T-helper 1 cell treated with Interleukin-12 subunit alpha and Interleukin-12 subunit beta and Interleukin-4 antibody, amounts not matched to agents 30 μg/mL and 1 μg/mL, for 36 hours (primary cell): ENCODE results near the gene IL23A.
"Not testable (repeated sequence)": the region's sequence is repeated elsewhere in the genome, so short reads cannot be mapped to it uniquely, and the experiment has no call there.

Source experiments
- H3K27ac Mint-ChIP-seq: one replicate; pipeline ENCODE4 v1.8.0; 2021; ENCODE audit warnings: mild to moderate bottlenecking, mixed read lengths
- H3K27me3 Mint-ChIP-seq: one replicate; pipeline ENCODE4 v1.8.0; 2021; ENCODE audit warnings: low read depth, mixed read lengths
- H3K36me3 Mint-ChIP-seq: one replicate; pipeline ENCODE4 v1.8.0; 2021; ENCODE audit warnings: low read depth, mixed read lengths
- H3K4me1 Mint-ChIP-seq: one replicate; pipeline ENCODE4 v1.8.0; 2021; ENCODE audit warnings: low read depth, mixed read lengths
- H3K4me3 Mint-ChIP-seq: one replicate; pipeline ENCODE4 v1.8.0; 2021; ENCODE audit warnings: mild to moderate bottlenecking, moderate library complexity, mixed read lengths
- H3K9me3 Mint-ChIP-seq: one replicate; pipeline ENCODE4 v1.8.0; 2021; ENCODE audit warnings: mixed read lengths

IL23A gene

DNA sequence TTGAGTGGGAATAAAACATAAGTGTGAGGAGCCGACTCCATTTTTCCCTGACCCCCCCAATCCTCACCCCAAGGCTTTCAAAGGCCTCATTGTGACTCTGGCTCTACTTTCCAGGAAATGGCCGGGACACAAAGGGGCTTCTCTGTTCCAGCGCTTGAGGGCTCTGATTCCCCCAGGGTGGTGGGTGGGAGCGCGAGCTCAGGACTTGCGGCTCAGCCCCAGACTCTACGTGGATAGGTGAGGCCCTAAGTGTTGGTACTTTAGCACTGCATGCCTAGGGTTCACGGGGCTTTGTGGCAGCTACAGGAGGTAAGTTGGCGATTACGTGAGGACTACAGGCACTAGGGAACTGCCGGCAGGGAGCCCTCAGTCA, 23.4 kb upstream of the IL23A start:
- Mint-ChIP-seq H3K36me3 (peaks cover 15% of the 10 kb centered on the region), H3K9me3 (no peaks in the 10 kb centered on the region), H3K4me1 (peaks cover 18% of the 10 kb centered on the region), H3K27ac (peak overlapping the region; percentile 96), H3K4me3 (peak overlapping the region; percentile 93), H3K27me3 (no peaks in the 10 kb centered on the region)

DNA sequence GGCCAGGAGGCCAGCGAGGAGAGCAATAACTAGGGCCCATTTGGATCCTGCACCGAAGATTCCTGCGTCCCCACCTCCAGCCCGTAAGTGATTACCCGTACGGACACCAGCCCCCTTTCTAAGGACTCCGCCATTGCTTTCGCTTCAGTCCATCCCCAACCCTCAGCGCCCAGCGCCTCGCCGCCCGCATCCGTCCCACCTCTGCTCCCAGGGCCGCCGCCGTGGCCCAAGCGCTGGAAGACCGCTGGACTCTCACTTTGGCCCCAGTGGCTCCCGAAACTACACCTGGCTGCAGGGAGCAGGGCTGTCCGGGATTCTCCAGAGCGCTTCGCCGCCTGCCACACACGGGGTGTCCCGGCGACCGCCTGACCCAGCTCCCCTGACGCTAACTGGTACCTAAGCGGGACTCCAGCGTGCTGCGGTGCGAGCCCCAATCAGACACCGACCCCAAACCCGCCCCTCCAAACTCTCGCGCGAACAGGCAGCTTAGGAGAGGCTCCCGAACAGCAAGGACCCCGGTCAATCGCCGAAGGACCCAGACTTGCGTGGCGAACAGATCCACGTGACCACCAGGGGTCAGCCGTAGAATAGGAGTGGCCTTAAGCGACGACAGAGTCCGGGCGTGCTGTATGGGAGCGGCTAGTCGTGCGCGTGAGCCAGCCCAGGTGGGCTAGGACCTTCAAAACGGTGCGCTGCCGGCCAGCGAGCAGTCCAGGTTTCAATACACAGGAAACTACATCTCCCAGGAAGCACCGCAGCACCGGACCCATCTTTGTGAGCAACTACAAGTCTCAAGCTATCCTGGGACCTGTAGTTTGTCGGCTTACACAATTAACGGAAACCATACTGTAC, 22.8 kb upstream of the IL23A start, which contains the start of gene CNPY2:
Gene CNPY2, minus strand, starts transcription at position 367 of the 852 bp plus-strand sequence. CDS start 771 bp downstream, outside the sequence.
- peak within 1 kb of the TSS; percentile 96 for H3K27ac Mint-ChIP-seq
- peaks cover 13% of the 10 kb centered on the region for H3K36me3 Mint-ChIP-seq
- H3K4me3 Mint-ChIP-seq: peak within 1 kb of the TSS; percentile 93
- peaks cover 18% of the 10 kb centered on the region for H3K4me1 Mint-ChIP-seq
- no peaks in the 10 kb centered on the region for H3K27me3 Mint-ChIP-seq
- no peaks in the 10 kb centered on the region for H3K9me3 Mint-ChIP-seq

DNA sequence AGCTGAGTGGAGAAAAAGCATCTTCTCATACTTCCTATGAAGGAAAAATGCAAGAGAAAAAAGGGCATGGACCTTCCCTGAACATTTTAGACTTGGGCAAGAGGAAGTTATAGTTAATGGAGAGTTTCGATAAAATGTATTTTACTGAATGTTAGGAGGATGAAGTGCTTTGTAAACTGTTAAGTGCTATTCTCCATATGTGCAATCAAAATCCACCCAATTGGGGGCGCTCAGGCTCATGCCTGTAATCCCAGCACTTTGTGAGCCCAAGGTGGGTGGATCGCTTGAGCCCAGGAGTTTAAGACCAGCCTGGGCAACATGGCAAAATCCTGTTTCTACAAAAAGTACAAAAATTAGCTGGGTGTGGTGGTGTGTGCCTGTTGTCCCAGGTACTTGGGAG, 21.0 kb upstream of the IL23A start:
- Mint-ChIP-seq H3K36me3 (peaks cover 8% of the 10 kb centered on the region), H3K27ac (no peak overlapping the region), H3K4me3 (no peak overlapping the region), H3K4me1 (peaks cover 15% of the 10 kb centered on the region), H3K9me3 (no peaks in the 10 kb centered on the region), H3K27me3 (no peaks in the 10 kb centered on the region)

DNA sequence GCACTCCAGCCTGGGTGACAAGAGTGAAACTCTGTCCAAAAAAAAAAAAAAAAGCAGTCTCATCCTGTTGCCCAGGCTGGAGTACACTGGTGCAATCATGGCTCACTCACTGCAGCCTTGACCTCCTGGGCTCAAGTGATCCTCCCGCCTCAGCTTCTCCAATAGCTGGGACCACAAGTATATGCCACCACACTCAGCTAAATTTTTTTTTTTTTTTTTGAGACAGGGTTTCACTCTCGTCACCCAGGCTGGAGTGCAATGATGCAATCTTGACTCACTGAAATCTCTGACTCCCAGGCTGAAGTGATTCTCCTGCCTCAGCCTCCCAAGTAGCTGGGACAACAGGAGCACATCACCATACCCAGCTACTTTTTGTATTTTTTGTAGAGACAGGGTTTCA, 17.7 kb upstream of the IL23A start:
- Mint-ChIP-seq H3K27me3 (no peaks in the 10 kb centered on the region), H3K36me3 (peaks cover 20% of the 10 kb centered on the region), H3K4me1 (peaks cover 8% of the 10 kb centered on the region), H3K4me3 (no peak overlapping the region), H3K9me3 (no peaks in the 10 kb centered on the region), H3K27ac (no peak overlapping the region)

DNA sequence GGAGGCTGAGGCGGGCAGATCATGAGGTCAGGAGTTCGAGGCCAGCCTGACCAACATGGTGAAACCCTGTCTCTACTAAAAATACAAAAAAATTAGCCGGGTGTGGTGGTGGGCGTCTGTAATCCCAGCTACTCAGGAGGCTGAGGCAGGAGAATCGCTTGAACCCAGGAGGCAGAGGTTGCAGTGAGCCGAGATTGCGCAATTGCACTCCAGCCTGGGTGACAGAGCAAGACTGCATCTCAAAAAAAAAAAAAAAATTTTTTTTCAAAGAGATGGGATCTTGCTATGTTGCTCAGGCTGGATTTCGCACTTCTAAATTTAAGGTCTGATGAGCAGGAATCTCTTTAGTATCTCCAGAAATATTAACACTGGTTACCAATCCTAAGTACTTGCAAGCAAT, 17.1 kb upstream of the IL23A start:
- H3K36me3 Mint-ChIP-seq: peaks cover 24% of the 10 kb centered on the region
- not testable (repeated sequence) for H3K27ac Mint-ChIP-seq, H3K9me3 Mint-ChIP-seq, H3K4me3 Mint-ChIP-seq, H3K4me1 Mint-ChIP-seq, H3K27me3 Mint-ChIP-seq

DNA sequence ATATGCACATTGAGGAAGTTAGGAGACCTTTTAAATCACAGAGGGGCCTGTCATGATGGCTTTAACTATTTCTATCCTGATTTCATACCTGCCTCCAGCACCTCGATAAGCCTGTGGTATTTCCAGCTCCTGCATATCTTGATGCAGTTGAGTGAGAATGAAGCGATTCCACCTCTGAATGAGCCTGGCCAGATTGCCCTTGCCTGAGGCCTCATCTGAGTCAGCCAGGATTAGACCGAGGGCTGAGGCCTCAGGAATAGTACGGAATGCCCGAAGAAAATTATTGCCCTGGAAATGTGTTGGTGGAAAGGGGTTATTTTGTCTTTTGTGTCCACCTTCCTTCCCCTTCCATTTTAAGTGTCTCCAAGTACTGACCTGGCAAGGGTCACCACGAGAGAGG, 14.5 kb upstream of the IL23A start:
- Mint-ChIP-seq H3K4me3 (no peak overlapping the region), H3K36me3 (peaks cover 32% of the 10 kb centered on the region), H3K9me3 (no peaks in the 10 kb centered on the region), H3K27me3 (no peaks in the 10 kb centered on the region), H3K27ac (no peak overlapping the region), H3K4me1 (peaks cover 1% of the 10 kb centered on the region)

DNA sequence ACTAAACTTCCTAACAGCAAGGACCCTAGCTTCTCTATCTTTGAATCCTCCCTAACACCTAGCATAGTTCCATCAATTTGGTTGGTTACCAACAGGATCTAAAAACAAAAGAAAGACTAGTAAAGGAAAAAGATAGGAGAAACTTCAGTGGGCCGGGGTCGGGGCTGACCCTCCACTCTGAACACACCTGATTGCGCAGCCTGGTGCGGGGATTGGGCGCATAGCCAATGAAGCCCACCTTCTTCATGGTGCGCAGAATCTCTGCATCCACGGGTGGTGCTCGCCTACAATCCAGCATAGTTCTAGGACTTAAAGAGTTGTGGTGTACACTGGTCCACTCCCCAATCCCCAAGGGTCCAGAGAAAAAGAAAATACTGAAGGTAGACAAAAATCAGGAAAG, 12.6 kb upstream of the IL23A start:
- Mint-ChIP-seq H3K27me3 (no peaks in the 10 kb centered on the region), H3K27ac (no peak overlapping the region), H3K4me3 (no peak overlapping the region), H3K36me3 (peaks cover 29% of the 10 kb centered on the region), H3K4me1 (peaks cover under 1% of the 10 kb centered on the region), H3K9me3 (no peaks in the 10 kb centered on the region)

DNA sequence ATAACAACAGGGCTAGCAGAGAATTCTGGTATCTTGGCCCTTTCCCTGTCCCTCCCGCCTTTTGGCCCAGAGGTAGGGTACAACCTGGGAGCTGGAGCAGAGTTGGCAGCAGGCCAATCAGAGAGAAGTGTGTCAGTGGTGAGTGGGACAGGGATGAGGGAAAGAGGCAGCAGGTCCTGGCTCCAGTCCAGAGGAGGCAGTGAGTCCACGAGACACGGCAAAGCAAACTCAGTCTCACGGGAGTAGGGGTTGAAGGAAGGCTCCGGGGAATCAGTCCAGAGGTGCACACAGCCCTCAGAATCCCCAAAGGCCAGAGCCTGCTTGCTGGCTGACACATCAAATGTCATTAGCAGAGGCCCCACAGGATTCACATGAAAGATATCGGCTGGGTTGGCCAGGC, 12.2 kb upstream of the IL23A start:
- no peaks in the 10 kb centered on the region for H3K9me3 Mint-ChIP-seq
- no peak overlapping the region for H3K4me3 Mint-ChIP-seq
- no peaks in the 10 kb centered on the region for H3K27me3 Mint-ChIP-seq
- H3K4me1 Mint-ChIP-seq: peaks cover 4% of the 10 kb centered on the region
- H3K27ac Mint-ChIP-seq: no peak overlapping the region
- peaks cover 32% of the 10 kb centered on the region for H3K36me3 Mint-ChIP-seq

DNA sequence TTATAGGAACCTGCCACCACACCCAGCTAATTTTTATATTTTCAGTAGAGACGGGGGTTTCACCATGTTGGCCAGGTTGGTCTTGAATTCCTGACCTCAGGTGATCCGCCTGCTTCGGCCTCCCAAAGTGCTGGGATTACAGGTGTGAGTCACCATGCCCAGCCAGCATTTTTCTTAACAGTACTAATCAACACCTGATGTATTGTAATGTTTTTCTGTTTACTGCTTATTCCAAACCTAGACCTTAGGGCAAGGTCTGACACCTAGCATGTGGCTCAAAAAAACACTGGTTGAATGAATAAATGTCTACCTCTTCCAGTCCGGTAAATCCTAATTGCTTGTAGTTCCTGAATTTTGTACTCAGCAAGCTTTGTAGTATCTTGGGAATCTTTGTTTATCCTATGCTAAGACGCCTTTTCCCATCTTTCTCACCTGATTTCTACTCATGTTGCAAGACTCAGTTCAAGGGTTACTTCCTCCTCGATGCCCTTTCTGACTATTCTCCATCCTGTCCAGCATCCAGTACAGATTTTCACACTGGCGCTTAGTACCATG, 7.7 kb upstream of the IL23A start:
- Mint-ChIP-seq H3K36me3 (peaks cover 16% of the 10 kb centered on the region), H3K27me3 (no peaks in the 10 kb centered on the region), H3K4me1 (peaks cover 21% of the 10 kb centered on the region), H3K27ac (peak overlapping the region; percentile 58), H3K4me3 (no peak overlapping the region), H3K9me3 (no peaks in the 10 kb centered on the region)

DNA sequence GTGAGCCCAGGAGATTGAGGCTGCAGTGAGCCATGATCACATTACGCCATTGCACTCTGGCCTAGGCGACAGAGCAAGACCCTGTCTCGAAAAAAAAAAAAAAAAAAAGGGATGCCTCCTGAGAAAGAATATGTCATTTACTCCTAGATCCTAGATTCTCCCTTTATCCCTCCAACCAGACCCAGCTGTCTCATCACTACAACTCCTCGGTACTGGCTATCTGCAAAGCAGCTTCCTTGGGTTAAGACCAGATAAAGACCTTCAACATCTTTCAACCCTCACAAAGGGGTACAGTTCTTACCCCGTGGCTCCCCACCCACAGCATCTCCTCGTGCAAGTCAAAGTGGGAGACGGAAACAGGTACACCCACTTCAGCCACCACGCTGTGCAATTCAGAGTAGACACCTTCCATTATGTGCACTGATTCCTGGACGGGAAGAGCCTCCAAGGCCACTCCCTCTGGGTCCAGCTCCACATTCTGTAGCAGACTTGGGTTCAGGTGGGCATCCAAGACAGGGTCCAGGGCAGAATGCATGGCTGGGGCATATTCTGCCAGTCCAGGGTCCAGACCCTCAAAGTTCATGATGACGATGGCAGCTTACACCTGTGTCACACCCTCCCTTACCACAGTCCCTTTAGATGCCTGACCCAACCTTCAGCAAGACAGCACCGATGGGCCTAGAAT, 6.0 kb upstream of the IL23A start:
- Mint-ChIP-seq H3K36me3 (peaks cover 7% of the 10 kb centered on the region), H3K4me3 (peak overlapping the region; percentile 87), H3K9me3 (no peaks in the 10 kb centered on the region), H3K27ac (peak overlapping the region; percentile 99), H3K27me3 (no peaks in the 10 kb centered on the region), H3K4me1 (peaks cover 29% of the 10 kb centered on the region)

DNA sequence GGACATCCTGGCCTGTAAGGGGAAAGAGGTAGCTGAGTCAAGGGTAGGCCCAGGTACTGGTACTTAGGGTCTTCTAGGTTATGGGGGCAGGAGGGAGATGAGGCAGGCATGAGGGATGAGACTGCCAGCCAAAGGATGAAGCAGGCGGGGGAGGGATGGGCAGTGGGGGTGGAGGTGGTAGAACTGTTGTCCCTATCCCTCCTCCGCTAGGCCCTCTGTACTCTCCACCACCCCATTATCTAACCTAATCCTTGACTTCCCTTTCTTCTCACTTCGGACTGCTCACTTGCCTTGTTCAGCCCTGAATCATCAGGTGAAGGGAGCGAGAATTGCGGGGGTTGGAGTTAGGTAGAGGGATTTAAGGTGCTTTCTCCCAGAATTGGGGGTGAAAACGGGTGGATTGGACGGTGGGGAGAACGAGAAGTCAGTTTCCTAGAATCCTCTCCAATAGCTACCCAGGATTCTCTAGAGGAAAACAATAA, 5.4 kb upstream of the IL23A start:
- peaks cover 33% of the 10 kb centered on the region for H3K4me1 Mint-ChIP-seq
- H3K36me3 Mint-ChIP-seq: peaks cover 4% of the 10 kb centered on the region
- H3K27me3 Mint-ChIP-seq: no peaks in the 10 kb centered on the region
- H3K27ac Mint-ChIP-seq: peak overlapping the region; percentile 99
- peak overlapping the region; percentile 87 for H3K4me3 Mint-ChIP-seq
- H3K9me3 Mint-ChIP-seq: no peaks in the 10 kb centered on the region

DNA sequence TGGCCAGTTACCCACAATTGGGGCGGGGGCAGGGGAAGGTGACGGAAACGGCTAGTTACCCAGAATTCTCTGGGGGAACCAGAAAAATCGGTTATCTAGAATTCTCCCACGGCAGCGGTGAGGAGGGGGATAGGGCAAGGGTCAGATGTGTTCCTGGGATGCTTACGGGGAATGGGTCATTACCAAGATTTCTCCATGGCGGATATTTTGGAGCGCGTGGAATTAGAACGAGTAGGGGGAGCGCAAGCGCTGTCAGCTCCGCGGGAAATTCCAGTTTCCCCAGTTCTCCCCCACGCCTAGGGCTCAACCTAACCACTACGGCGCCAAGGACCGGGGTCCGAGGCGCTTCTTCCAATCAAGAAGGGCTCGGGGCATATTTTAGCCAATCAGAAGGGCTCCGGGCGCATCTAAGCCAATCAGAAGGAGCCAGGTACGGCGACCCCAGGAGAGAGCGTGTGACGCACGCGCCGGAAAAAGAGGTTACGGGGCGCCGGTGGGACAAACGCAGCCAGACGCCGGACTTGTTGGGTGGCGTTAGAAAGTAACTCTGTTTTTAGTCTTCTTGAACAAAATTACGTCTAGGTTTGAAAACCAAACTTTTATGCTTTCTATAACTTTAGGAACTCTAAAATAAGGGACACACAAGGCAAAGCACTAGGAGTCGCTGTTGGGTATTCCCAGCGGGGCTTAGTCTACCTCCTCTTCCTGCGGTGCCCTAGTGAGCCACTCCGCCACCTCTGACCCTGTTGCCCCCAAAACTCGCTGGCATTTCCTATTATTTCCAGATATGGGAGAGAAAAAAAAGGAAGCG, 4.8 kb upstream of the IL23A start, which contains the start of gene PAN2:
Gene PAN2, minus strand, starts transcription at position 322 of the 811 bp plus-strand sequence. CDS start 906 bp downstream, outside the sequence.
- Mint-ChIP-seq H3K9me3 (no peaks in the 10 kb centered on the region), H3K27ac (peak within 1 kb of the TSS; percentile 99), H3K4me3 (peak within 1 kb of the TSS; percentile 87), H3K36me3 (peaks cover 6% of the 10 kb centered on the region), H3K4me1 (peaks cover 39% of the 10 kb centered on the region), H3K27me3 (no peaks in the 10 kb centered on the region)

DNA sequence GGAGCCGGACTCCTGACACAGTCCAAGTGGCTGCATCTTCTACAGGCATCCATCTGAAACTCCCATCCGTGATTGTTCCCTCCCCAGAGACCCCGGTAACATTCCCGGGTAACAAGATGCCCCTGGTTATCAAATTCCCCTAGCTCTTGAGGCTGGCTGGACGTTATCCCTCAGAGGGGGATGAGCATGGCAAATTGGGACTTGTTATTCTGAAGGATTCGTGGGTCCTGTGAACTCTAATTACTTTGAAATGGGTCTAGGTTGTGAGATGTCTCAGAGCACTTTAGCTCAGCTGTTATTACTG, 4.2 kb upstream of the IL23A start:
- Mint-ChIP-seq H3K27me3 (no peaks in the 10 kb centered on the region), H3K4me1 (peaks cover 45% of the 10 kb centered on the region), H3K4me3 (peak overlapping the region; percentile 87), H3K27ac (peak overlapping the region; percentile 99), H3K36me3 (peaks cover 11% of the 10 kb centered on the region), H3K9me3 (no peaks in the 10 kb centered on the region)

DNA sequence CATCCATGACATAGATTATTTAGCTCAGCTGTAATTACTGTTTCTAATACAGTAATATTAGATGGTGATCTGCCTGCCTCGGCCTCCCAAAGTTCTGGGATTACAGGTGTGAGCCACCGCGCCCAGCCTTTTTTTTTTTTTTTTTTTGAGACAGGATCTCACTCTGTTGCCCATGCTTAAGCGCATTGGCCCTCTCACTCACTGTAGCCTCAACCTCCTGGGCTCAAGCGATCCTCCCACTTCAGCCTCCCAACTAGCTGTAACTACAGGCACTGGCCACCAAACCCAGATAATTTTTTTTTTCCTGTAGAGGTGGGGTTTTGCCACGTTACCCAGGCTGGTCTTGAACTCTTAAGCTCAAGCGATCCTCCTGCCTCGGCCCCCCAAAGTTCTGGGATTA, 3.2 kb upstream of the IL23A start:
- H3K4me3 Mint-ChIP-seq, H3K27ac Mint-ChIP-seq, H3K9me3 Mint-ChIP-seq, H3K27me3 Mint-ChIP-seq: not testable (repeated sequence)
- Mint-ChIP-seq H3K4me1 (peaks cover 50% of the 10 kb centered on the region), H3K36me3 (peaks cover 13% of the 10 kb centered on the region)
